ENCODE measurements around the gene TSEN15. TPM values are rescaled to one million over a fixed set of nuclear protein-coding genes. Genes with fewer than 3 reads are reported as not detected.

Gene TSEN15
- total RNA-seq, 1 donor from 2014 or later: 23.6 TPM

DNA sequence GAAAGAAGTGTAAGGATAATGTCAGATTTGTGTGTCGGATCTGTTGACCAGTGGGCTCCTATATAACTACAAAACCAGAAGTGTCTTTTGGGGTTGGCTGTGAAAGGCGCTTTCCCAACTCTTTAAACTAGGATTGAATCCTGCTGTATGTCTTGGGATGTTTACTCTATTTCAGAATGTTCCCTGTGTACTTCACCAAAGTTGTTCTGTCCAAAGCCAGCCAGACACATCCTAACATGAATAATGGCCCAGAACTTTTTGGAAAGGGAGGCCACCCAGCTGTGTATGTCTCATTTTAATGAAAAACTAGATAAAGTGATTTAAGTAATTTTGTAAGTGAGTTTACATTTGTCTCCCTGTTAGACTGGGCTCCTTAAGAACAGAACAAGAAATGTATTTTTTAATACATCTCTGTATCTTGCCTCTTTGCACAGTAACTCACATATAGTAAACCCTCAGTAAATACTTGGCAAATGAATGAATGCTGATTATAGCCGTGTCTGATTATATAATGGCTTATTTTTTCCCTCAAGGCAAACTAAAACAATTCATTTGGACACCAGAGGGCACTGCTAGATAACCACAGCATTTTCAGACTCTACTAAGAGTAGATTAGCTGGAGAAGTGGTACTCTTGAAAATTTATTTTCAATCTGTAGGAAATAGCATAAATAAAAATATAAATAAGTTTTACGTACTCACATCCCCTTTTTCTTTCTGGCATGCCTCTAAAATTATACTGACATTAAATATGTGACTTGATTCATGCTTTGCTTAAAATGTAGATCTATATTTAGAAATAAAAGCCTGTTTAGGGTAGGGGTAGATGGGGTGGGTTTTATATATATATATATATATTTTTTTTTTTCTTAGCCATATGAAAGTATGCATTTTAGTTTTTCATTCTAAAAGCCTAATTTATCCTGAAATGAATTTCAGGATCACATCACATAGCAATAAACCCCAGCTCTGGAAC lies 23.8 kb downstream of the TSEN15 start:
- TF ChIP-seq, protein P1, sequence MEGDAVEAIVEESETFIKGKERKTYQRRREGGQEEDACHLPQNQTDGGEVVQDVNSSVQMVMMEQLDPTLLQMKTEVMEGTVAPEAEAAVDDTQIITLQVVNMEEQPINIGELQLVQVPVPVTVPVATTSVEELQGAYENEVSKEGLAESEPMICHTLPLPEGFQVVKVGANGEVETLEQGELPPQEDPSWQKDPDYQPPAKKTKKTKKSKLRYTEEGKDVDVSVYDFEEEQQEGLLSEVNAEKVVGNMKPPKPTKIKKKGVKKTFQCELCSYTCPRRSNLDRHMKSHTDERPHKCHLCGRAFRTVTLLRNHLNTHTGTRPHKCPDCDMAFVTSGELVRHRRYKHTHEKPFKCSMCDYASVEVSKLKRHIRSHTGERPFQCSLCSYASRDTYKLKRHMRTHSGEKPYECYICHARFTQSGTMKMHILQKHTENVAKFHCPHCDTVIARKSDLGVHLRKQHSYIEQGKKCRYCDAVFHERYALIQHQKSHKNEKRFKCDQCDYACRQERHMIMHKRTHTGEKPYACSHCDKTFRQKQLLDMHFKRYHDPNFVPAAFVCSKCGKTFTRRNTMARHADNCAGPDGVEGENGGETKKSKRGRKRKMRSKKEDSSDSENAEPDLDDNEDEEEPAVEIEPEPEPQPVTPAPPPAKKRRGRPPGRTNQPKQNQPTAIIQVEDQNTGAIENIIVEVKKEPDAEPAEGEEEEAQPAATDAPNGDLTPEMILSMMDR (IDR thresholded peaks at IDR 0.05; ENCODE audit: partially characterized antibody, unreplicated experiment): peak; percentile 70
- no peak overlapping the region for H3K4me3 Mint-ChIP-seq (ENCODE audit: unreplicated experiment)
- no peaks in the 10 kb centered on the region for H3K4me1 Mint-ChIP-seq (ENCODE audit: low read depth, unreplicated experiment)
- no peak for DNase-seq
- peaks cover 11% of the 10 kb centered on the region for H3K36me3 Mint-ChIP-seq (ENCODE audit: unreplicated experiment)
- no peak overlapping the region for H3K27ac Mint-ChIP-seq (ENCODE audit: unreplicated experiment)
- peaks cover 2% of the 10 kb centered on the region for H3K9me3 Mint-ChIP-seq (ENCODE audit: unreplicated experiment)
- no peaks in the 10 kb centered on the region for H3K27me3 Mint-ChIP-seq (ENCODE audit: unreplicated experiment)

GRCh38 chr1:184078564-184079249 lies 27.2 kb downstream of the TSEN15 start:
- TF ChIP-seq, protein P1 (IDR thresholded peaks at IDR 0.05; ENCODE audit: partially characterized antibody, unreplicated experiment): no peak
- peaks cover 11% of the 10 kb centered on the region for H3K36me3 Mint-ChIP-seq (ENCODE audit: unreplicated experiment)
- peaks cover 2% of the 10 kb centered on the region for H3K9me3 Mint-ChIP-seq (ENCODE audit: unreplicated experiment)
- no peak overlapping the region for H3K4me3 Mint-ChIP-seq (ENCODE audit: unreplicated experiment)
- no peaks in the 10 kb centered on the region for H3K4me1 Mint-ChIP-seq (ENCODE audit: low read depth, unreplicated experiment)
- H3K27me3 Mint-ChIP-seq (ENCODE audit: unreplicated experiment): peaks cover under 1% of the 10 kb centered on the region
- H3K27ac Mint-ChIP-seq (ENCODE audit: unreplicated experiment): no peak overlapping the region
- DNase-seq: no peak

DNA sequence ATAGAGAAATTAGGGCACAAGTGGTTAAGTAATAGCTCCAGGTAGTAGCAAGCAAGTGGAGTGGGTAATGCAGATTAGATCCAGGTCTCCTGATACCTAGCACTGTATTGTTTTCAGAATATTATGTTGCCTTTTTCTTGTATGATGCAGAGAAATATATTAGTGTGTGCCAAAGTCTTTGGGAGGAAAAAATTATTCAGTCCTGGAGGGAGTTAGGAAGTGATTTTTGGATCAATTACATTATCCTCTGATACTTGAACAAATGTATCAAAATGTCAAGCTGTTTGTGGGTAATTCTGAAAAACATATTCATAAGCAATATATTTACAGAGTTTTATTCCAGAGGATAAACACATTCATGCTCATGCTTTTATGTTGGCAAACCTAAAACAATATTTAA lies 28.8 kb downstream of the TSEN15 start:
- H3K9me3 Mint-ChIP-seq (ENCODE audit: unreplicated experiment): peaks cover 2% of the 10 kb centered on the region
- no peak for DNase-seq
- peaks cover 11% of the 10 kb centered on the region for H3K36me3 Mint-ChIP-seq (ENCODE audit: unreplicated experiment)
- H3K4me3 Mint-ChIP-seq (ENCODE audit: unreplicated experiment): no peak overlapping the region
- TF ChIP-seq, protein P1 (IDR thresholded peaks at IDR 0.05; ENCODE audit: partially characterized antibody, unreplicated experiment): no peak
- no peak overlapping the region for H3K27ac Mint-ChIP-seq (ENCODE audit: unreplicated experiment)
- H3K27me3 Mint-ChIP-seq (ENCODE audit: unreplicated experiment): peaks cover 2% of the 10 kb centered on the region
- no peaks in the 10 kb centered on the region for H3K4me1 Mint-ChIP-seq (ENCODE audit: low read depth, unreplicated experiment)

- no peak overlapping the region for H3K27ac Mint-ChIP-seq (ENCODE audit: unreplicated experiment)
- peaks cover 4% of the 10 kb centered on the region for H3K36me3 Mint-ChIP-seq (ENCODE audit: unreplicated experiment)
- peaks cover 2% of the 10 kb centered on the region for H3K27me3 Mint-ChIP-seq (ENCODE audit: unreplicated experiment)
- TF ChIP-seq, protein P1 (IDR thresholded peaks at IDR 0.05; ENCODE audit: partially characterized antibody, unreplicated experiment): no peak
- no peak for DNase-seq
- H3K4me3 Mint-ChIP-seq (ENCODE audit: unreplicated experiment): no peak overlapping the region
- H3K4me1 Mint-ChIP-seq (ENCODE audit: low read depth, unreplicated experiment): no peaks in the 10 kb centered on the region
- H3K9me3 Mint-ChIP-seq (ENCODE audit: unreplicated experiment): no peaks in the 10 kb centered on the region
Observed at GRCh38 chr1:184082541-184083415, 31.2 kb downstream of the TSEN15 start.

Data from glutamatergic neuron (in vitro differentiated cells).